SU-DHL-6 (cell line): Measurements from ENCODE around the gene PTPRN2.

Experiments used
- H2AFZ ChIP-seq: fragments of 200-600 bp; sonication (generic); 2 replicates; pipeline ENCODE4 v1.6.1; 2014; ENCODE audit warnings: low read depth, mild to moderate bottlenecking, moderate library complexity, mixed read lengths, antibody characterized with exemption, low read length; ENCODE audit not compliant: severe bottlenecking
- H3F3A ChIP-seq: fragments of 200-600 bp; shearing (Covaris generic); 2 replicates; pipeline ENCODE4 v1.6.0; 2016; ENCODE audit warnings: antibody characterized with exemption, mild to moderate bottlenecking; ENCODE audit not compliant: insufficient read depth
- H3K27ac ChIP-seq: fragments of 200-600 bp; sonication (generic); 2 replicates; pipeline ENCODE4 v1.5.1; 2016; ENCODE audit warnings: low read depth, mild to moderate bottlenecking, low read length, moderate library complexity, mixed read lengths
- H3K27me3 ChIP-seq: fragments of 200-600 bp; sonication (generic), shearing (Covaris generic); 2 replicates; pipeline ENCODE4 v1.6.0; 2014; ENCODE audit warnings: mild to moderate bottlenecking, low read length
- H3K36me3 ChIP-seq: fragments of 200-600 bp; sonication (generic); 2 replicates; pipeline ENCODE4 v1.6.1; 2014; ENCODE audit warnings: mild to moderate bottlenecking, low read length, mixed read lengths
- H3K4me2 ChIP-seq: fragments of 300-600, 200-600 bp; shearing (Covaris generic), sonication (generic); 2 replicates; pipeline ENCODE4 v1.6.0; 2014; ENCODE audit warnings: low read length, low read depth, mild to moderate bottlenecking; ENCODE audit not compliant: poor library complexity, severe bottlenecking
- H3K4me3 ChIP-seq: fragments of 200-600 bp; sonication (generic); 2 replicates; pipeline ENCODE4 v1.5.1; 2014; ENCODE audit warnings: antibody characterized with exemption, low read length, mild to moderate bottlenecking, mixed read lengths; ENCODE audit not compliant: insufficient read depth, poor library complexity, severe bottlenecking
- H3K79me2 ChIP-seq: fragments of 200-600 bp; sonication (generic); 2 replicates; pipeline ENCODE4 v1.6.1; 2014; ENCODE audit warnings: mild to moderate bottlenecking, low read length, moderate library complexity; ENCODE audit not compliant: insufficient read depth
- H3K9ac ChIP-seq: fragments of 200-600 bp; sonication (generic); 2 replicates; pipeline ENCODE4 v1.7.0; 2014; ENCODE audit warnings: mild to moderate bottlenecking, low read length
- H3K9me2 ChIP-seq: fragments of 200-600 bp; sonication (generic); replicated peaks from 2 replicates; pipeline ENCODE4 v1.6.1; 2014; ENCODE audit warnings: low read length; ENCODE audit not compliant: insufficient read depth
- H3K9me3 ChIP-seq: fragments of 200-600 bp; sonication (generic); 2 replicates; pipeline ENCODE4 v1.6.1; 2014; ENCODE audit warnings: low read length, mixed read lengths; ENCODE audit not compliant: insufficient read depth
- H4K20me1 ChIP-seq: fragments of 200-600 bp; sonication (generic); 2 replicates; pipeline ENCODE4 v1.6.1; 2014; ENCODE audit warnings: low read depth, mild to moderate bottlenecking, antibody characterized with exemption, low read length, moderate library complexity, mixed read lengths
- EZH2phosphoT487 ChIP-seq: fragments of 200-600 bp; sonication (generic), shearing (Covaris generic); conservative IDR thresholded peaks from 2 replicates; pipeline ENCODE4 v1.6.1; 2018; ENCODE audit warnings: mild to moderate bottlenecking, antibody characterized with exemption, low read length, moderate library complexity, mixed read lengths
- TF ChIP-seq, protein P1 (sequence below): fragments of 200-600 bp; sonication (generic); IDR thresholded peaks from one replicate; pipeline ENCODE4 v1.5.1; 2017; ENCODE audit warnings: antibody characterized with exemption, mild to moderate bottlenecking, low read length, moderate library complexity; ENCODE audit not compliant: insufficient read depth, poor library complexity, severe bottlenecking

Gene PTPRN2

GRCh38 chr7:158289761-158290523, 297.7 kb downstream of the PTPRN2 start:
- H3K9ac ChIP-seq, result no peak overlapping the region
- H3K79me2 ChIP-seq, result no peaks in the 10 kb centered on the region
- H3K27me3 ChIP-seq, result no peaks in the 10 kb centered on the region
- no peaks in the 10 kb centered on the region for H3K9me2 ChIP-seq
- H2AFZ ChIP-seq, result no peak overlapping the region
- H3K4me3 ChIP-seq, result no peak overlapping the region
- no peaks in the 10 kb centered on the region for H3K9me3 ChIP-seq
- TF ChIP-seq, protein P1, sequence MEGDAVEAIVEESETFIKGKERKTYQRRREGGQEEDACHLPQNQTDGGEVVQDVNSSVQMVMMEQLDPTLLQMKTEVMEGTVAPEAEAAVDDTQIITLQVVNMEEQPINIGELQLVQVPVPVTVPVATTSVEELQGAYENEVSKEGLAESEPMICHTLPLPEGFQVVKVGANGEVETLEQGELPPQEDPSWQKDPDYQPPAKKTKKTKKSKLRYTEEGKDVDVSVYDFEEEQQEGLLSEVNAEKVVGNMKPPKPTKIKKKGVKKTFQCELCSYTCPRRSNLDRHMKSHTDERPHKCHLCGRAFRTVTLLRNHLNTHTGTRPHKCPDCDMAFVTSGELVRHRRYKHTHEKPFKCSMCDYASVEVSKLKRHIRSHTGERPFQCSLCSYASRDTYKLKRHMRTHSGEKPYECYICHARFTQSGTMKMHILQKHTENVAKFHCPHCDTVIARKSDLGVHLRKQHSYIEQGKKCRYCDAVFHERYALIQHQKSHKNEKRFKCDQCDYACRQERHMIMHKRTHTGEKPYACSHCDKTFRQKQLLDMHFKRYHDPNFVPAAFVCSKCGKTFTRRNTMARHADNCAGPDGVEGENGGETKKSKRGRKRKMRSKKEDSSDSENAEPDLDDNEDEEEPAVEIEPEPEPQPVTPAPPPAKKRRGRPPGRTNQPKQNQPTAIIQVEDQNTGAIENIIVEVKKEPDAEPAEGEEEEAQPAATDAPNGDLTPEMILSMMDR, result no peak
- TF ChIP-seq EZH2phosphoT487, result no peak
- no peak overlapping the region for H3K4me2 ChIP-seq
- no peak overlapping the region for H3K27ac ChIP-seq
- H3K36me3 ChIP-seq, result no peaks in the 10 kb centered on the region
- no peaks in the 10 kb centered on the region for H4K20me1 ChIP-seq
- H3F3A ChIP-seq, result no peaks in the 10 kb centered on the region

DNA sequence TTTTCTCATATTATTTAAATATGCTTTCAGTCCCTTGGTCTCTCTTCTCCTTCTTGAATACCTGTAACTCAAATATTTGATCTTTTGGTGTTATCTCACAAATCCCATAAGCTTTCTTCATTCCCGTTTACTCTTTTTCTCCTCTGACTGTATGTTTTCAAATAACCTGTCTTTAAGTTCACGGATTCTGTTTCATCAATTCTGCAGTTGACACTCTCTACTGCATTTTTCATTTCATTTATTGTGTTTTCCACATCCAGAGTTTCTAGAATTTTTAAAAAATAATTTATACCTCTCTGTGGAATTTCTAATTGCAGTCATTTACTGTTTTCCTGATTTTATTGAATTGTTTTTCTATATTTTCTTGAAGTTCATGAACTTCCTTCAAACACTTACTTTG, 298.4 kb downstream of the PTPRN2 start:
- H3K4me2 ChIP-seq, result no peak overlapping the region

GRCh38 chr7:158286210-158286609, 301.4 kb downstream of the PTPRN2 start:
- no peak overlapping the region for H3K27ac ChIP-seq
- H3K4me2 ChIP-seq, result no peak overlapping the region
- no peaks in the 10 kb centered on the region for H4K20me1 ChIP-seq
- no peak overlapping the region for H3K9ac ChIP-seq
- H3K36me3 ChIP-seq, result no peaks in the 10 kb centered on the region
- H3K4me3 ChIP-seq, result no peak overlapping the region
- TF ChIP-seq, protein P1, result no peak
- TF ChIP-seq EZH2phosphoT487, result no peak
- H3K9me2 ChIP-seq, result no peaks in the 10 kb centered on the region
- H3K79me2 ChIP-seq, result no peaks in the 10 kb centered on the region
- H2AFZ ChIP-seq, result no peak overlapping the region
- H3K9me3 ChIP-seq, result no peaks in the 10 kb centered on the region
- H3K27me3 ChIP-seq, result no peaks in the 10 kb centered on the region
- no peaks in the 10 kb centered on the region for H3F3A ChIP-seq

More for the DNA sequence above, 298.4 kb downstream of the PTPRN2 start:
- H3F3A ChIP-seq, result no peaks in the 10 kb centered on the region
- H3K4me3 ChIP-seq, result no peak overlapping the region
- TF ChIP-seq, protein P1, result no peak
- no peak for TF ChIP-seq EZH2phosphoT487
- no peaks in the 10 kb centered on the region for H3K9me2 ChIP-seq
- H3K27me3 ChIP-seq, result no peaks in the 10 kb centered on the region
- no peaks in the 10 kb centered on the region for H3K79me2 ChIP-seq
- H3K27ac ChIP-seq, result no peak overlapping the region
- no peaks in the 10 kb centered on the region for H3K9me3 ChIP-seq
- no peaks in the 10 kb centered on the region for H4K20me1 ChIP-seq
- H3K9ac ChIP-seq, result no peak overlapping the region
- H3K36me3 ChIP-seq, result no peaks in the 10 kb centered on the region
- H2AFZ ChIP-seq, result no peak overlapping the region
